Mucosa of rectum (tissue), 2 donors: ENCODE results near the gene SFT2D3.

Experiments used
- H3K27ac ChIP-seq, 2 donors: one replicate each; pipeline ENCODE4 v1.7.0; 2013; ENCODE audit warnings: inconsistent platforms in 2 of 2, low read depth in 2 of 2, low read length in 2 of 2
- H3K27me3 ChIP-seq, 2 donors: one replicate each; pipeline ENCODE4 v1.7.0; 2013; ENCODE audit warnings: low read length in 2 of 2; ENCODE audit not compliant: control insufficient read depth in 2 of 2, insufficient read depth in 2 of 2
- H3K36me3 ChIP-seq, 2 donors: one replicate each; pipeline ENCODE4 v1.7.0; 2013; ENCODE audit warnings: low read length in 2 of 2; ENCODE audit not compliant: control insufficient read depth in 2 of 2, insufficient read depth in 2 of 2
- H3K4me1 ChIP-seq, 2 donors: one replicate each; pipeline ENCODE4 v1.7.0; 2013; ENCODE audit warnings: low read length in 2 of 2, mild to moderate bottlenecking in 1 of 2; ENCODE audit not compliant: control insufficient read depth in 2 of 2, insufficient read depth in 2 of 2
- H3K4me3 ChIP-seq, 2 donors: one replicate each; pipeline ENCODE4 v1.7.0; 2013; ENCODE audit warnings: low read length in 2 of 2
- H3K9ac ChIP-seq, 2 donors: one replicate each; pipeline ENCODE4 v1.7.0; 2013; ENCODE audit warnings: low read length in 2 of 2, low read depth in 1 of 2, mild to moderate bottlenecking in 1 of 2
- H3K9me3 ChIP-seq, 2 donors: one replicate each; pipeline ENCODE4 v1.7.0; 2013; ENCODE audit warnings: low read length in 2 of 2; ENCODE audit not compliant: control insufficient read depth in 2 of 2
- donor health status: healthy.
- donor health status: Normal muscosa, but diverticular disease.

Gene SFT2D3

GRCh38 chr2:127674241-127675209 is 26.8 kb upstream of the SFT2D3 start:
- H3K27ac ChIP-seq = peak overlapping the region; percentile 67 to 78
- H3K27me3 ChIP-seq = peaks cover 25 to 56% of the 10 kb centered on the region in 2 donors
- peak overlapping the region; percentile 59 to 66 for H3K4me3 ChIP-seq
- H3K9me3 ChIP-seq = no peaks in the 10 kb centered on the region
- H3K4me1 ChIP-seq = peaks cover 0 to 6% of the 10 kb centered on the region in 2 donors
- H3K36me3 ChIP-seq = no peaks in the 10 kb centered on the region
- peak overlapping the region; percentile 62 to 63 for H3K9ac ChIP-seq

- no peaks in the 10 kb centered on the region for H3K36me3 ChIP-seq
- H3K4me3 ChIP-seq = peak within 1 kb of the TSS; percentile 59 to 66
- H3K9ac ChIP-seq = peak within 1 kb of the TSS; percentile 62 to 63
- H3K27ac ChIP-seq = peak within 1 kb of the TSS; percentile 67 to 78
- H3K9me3 ChIP-seq = no peaks in the 10 kb centered on the region
- H3K27me3 ChIP-seq = peaks cover 25 to 54% of the 10 kb centered on the region in 2 donors
- H3K4me1 ChIP-seq = peaks cover 0 to 6% of the 10 kb centered on the region in 2 donors
These were observed 25.7 kb upstream of the SFT2D3 start, which contains the start of gene LIMS2 for GRCh38 chr2:127675331-127676261. TSS of gene LIMS2 (minus strand) at chr2:127675530. CDS start at chr2:127675024, 506 bp downstream.

GRCh38 chr2:127676906-127677305 is 24.4 kb upstream of the SFT2D3 start:
- Histone ChIP-seq H3K4me3 (no peak overlapping the region), H3K27ac (no peak overlapping the region), H3K27me3 (peaks cover 25 to 45% of the 10 kb centered on the region in 2 donors), H3K9ac (no peak overlapping the region), H3K9me3 (no peaks in the 10 kb centered on the region), H3K36me3 (no peaks in the 10 kb centered on the region), H3K4me1 (peaks cover 3 to 6% of the 10 kb centered on the region in 2 donors)

- Histone ChIP-seq H3K9me3 (no peaks in the 10 kb centered on the region), H3K27ac (no peak overlapping the region), H3K4me1 (peaks cover 3 to 6% of the 10 kb centered on the region in 2 donors), H3K36me3 (no peaks in the 10 kb centered on the region), H3K9ac (no peak overlapping the region), H3K4me3 (no peak overlapping the region), H3K27me3 (peaks cover 25 to 36% of the 10 kb centered on the region in 2 donors)
These were observed 22.8 kb upstream of the SFT2D3 start for GRCh38 chr2:127678531-127678930.

- H3K9ac ChIP-seq = no peak overlapping the region
- H3K36me3 ChIP-seq = no peaks in the 10 kb centered on the region
- peaks cover 21 to 31% of the 10 kb centered on the region in 2 donors for H3K27me3 ChIP-seq
- peaks cover 3 to 6% of the 10 kb centered on the region in 2 donors for H3K4me1 ChIP-seq
- no peak overlapping the region for H3K27ac ChIP-seq
- H3K9me3 ChIP-seq = no peaks in the 10 kb centered on the region
- H3K4me3 ChIP-seq = no peak overlapping the region
These were observed 22.3 kb upstream of the SFT2D3 start for GRCh38 chr2:127678991-127679390.

GRCh38 chr2:127679680-127680361 is 21.5 kb upstream of the SFT2D3 start:
- H3K4me3 ChIP-seq = no peak overlapping the region
- H3K27ac ChIP-seq = no peak overlapping the region
- H3K9me3 ChIP-seq = no peaks in the 10 kb centered on the region
- peaks cover 14 to 23% of the 10 kb centered on the region in 2 donors for H3K27me3 ChIP-seq
- H3K9ac ChIP-seq = no peak overlapping the region
- H3K36me3 ChIP-seq = no peaks in the 10 kb centered on the region
- peaks cover under 1 to 3% of the 10 kb centered on the region in 2 donors for H3K4me1 ChIP-seq

- no peaks in the 10 kb centered on the region for H3K9me3 ChIP-seq
- peaks cover 11 to 19% of the 10 kb centered on the region in 2 donors for H3K27me3 ChIP-seq
- no peak overlapping the region for H3K27ac ChIP-seq
- no peaks in the 10 kb centered on the region for H3K36me3 ChIP-seq
- peaks cover 0 to 3% of the 10 kb centered on the region in 2 donors for H3K4me1 ChIP-seq
- no peak overlapping the region for H3K4me3 ChIP-seq
- no peak overlapping the region for H3K9ac ChIP-seq
These were observed 20.5 kb upstream of the SFT2D3 start for GRCh38 chr2:127680706-127681287.

- Histone ChIP-seq H3K27ac (no peak overlapping the region), H3K4me3 (no peak overlapping the region), H3K27me3 (peaks cover 7 to 16% of the 10 kb centered on the region in 2 donors), H3K36me3 (no peaks in the 10 kb centered on the region), H3K9ac (no peak overlapping the region), H3K4me1 (peaks cover 0 to 3% of the 10 kb centered on the region in 2 donors), H3K9me3 (no peaks in the 10 kb centered on the region)
These were observed 20.0 kb upstream of the SFT2D3 start for GRCh38 chr2:127681288-127681804.
